ENCODE measurements around the gene SCARB1.

DNA sequence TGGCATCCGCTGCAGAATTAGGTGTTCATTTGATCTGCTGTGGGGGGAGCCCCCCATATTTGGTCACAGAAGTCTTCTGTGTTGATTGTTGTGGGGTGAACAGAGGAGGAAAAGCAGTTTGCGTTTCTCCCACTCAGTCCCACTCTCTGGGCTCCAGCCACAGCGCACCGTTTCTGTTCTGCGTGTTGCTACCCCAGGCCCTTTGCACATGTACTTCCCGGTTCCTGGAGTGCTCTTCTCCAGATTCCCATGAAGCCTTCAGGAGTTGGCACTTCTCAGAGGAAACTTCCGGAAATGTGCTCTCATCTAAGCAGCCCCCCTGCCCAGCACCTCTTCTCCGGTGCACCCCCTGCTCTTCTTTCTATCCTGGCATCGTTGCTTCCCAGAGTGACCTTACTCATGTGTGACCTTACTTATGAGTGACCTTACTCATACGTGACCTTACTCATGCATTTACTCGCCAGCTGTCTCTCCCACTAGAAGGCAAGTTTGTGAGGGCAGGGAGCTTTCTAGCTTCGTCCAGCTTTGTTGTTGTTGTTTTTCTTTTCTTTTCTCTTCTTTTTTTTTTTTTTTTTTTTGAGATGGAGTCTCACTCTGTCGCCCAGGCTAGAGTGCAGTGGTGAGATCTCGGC lies 93.7 kb downstream of the SCARB1 start:
- TF ChIP-seq JUN (IDR thresholded peaks at IDR 0.05; ENCODE audit: borderline replicate concordance, insufficient read depth, insufficient read length, low read depth) (no peak), CTCF (IDR thresholded peaks at IDR 0.05; ENCODE audit: extremely low read depth in 1 of 2, insufficient read depth in 1 of 2, low read depth in 1 of 2, low read length in 2 of 2) (no peak), POLR2AphosphoS5 (IDR thresholded peaks at IDR 0.05; ENCODE audit: insufficient read depth, low read depth, low read length) (no peak), POLR2A (IDR thresholded peaks at IDR 0.05; ENCODE audit: low read depth, low read length) (no peak), EZH2 (IDR thresholded peaks at IDR 0.05; ENCODE audit: borderline replicate concordance, low read depth, low read length, severe bottlenecking) (no peak), GATA2 (IDR thresholded peaks at IDR 0.05; ENCODE audit: insufficient read depth, insufficient read length, low read depth, low read length) (no peak), MYC (IDR thresholded peaks at IDR 0.05; ENCODE audit: low read depth, low read length) (no peak)
- TF ChIP-seq, protein P1, sequence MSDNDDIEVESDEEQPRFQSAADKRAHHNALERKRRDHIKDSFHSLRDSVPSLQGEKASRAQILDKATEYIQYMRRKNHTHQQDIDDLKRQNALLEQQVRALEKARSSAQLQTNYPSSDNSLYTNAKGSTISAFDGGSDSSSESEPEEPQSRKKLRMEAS (IDR thresholded peaks at IDR 0.05; ENCODE audit: insufficient read depth, insufficient read length), result no peak
